H1 (cell line): ENCODE measurements around the gene PCSK9. TPM values are rescaled to one million over a fixed set of nuclear protein-coding genes. Genes with fewer than 3 reads are reported as not detected.

Source experiments
- CTBP2 ChIP-seq: IDR thresholded peaks from 2 replicates; pipeline ENCODE4 v1.7.0; 2011; ENCODE audit warnings: borderline replicate concordance, mild to moderate bottlenecking, moderate library complexity, mixed read lengths, low read length; ENCODE audit not compliant: insufficient read depth, insufficient read length
- GTF2F1 ChIP-seq: IDR thresholded peaks from 2 replicates; pipeline ENCODE4 v1.6.1; 2012; ENCODE audit warnings: low read depth, low read length, improper control_type of control experiment, borderline replicate concordance
- RAD21 ChIP-seq, 2 experiments: IDR thresholded peaks in 1 of 2; conservative IDR thresholded peaks in 1 of 2; 2 replicates each; pipeline ENCODE4 v1.6.1; 2011; ENCODE audit warnings: low read depth in 2 of 2, low read length in 2 of 2, improper control_type of control experiment in 1 of 2, inconsistent platforms in 1 of 2, mild to moderate bottlenecking in 1 of 2, moderate library complexity in 1 of 2
- polyA plus RNA-seq, 7 experiments: library from polyadenylated mRNA; depleted of rRNA in 3 of 7; stranded (reverse) in 5 of 7; unstranded in 2 of 7; fragments of >200 nt in 5 of 7; fragments of 200-250 nt in 2 of 7; gene quantifications; 1 replicate in 5 of 7; 2 replicates in 1 of 7; 4 replicates in 1 of 7; pipeline versions ENCODE4 v1.2.1 to v1.2.3, GENCODE V29; 2011 to 2013; ENCODE audit warnings: missing spikeins in 2 of 7, mixed read lengths in 2 of 7
- total RNA-seq: library from RNA; stranded (reverse); fragmentation: NEBNext Ultra II Directional; extraction: Animal tissue kit (Norgen Biotek cat#: 25700); gene quantifications from 2 replicates; pipeline ENCODE4 v1.2.1, GENCODE V29; 2021

The PCSK9 gene
- total and polyA plus RNA-seq, 2 of the 8 experiments (the other 6 are each of a cell fraction or from before 2014, with no cell fraction given), result 22.3 to 32.3 TPM

- TF ChIP-seq RAD21 (IDR thresholded peaks at IDR 0.05 in 1 of 2, conservative IDR thresholded peaks at IDR 0.05 in 1 of 2; ENCODE audit: low read depth in 2 of 2, low read length in 2 of 2) (no peak), CTBP2 (no peak), GTF2F1 (no peak)
Measured at GRCh38 chr1:55037733-55038551, 1.4 kb upstream of the PCSK9 start (continued).
